OCI-LY7 (cell line): ENCODE results near the gene DISC1.

Experiments used
- EZH2phosphoT487 ChIP-seq: fragments of 200-600 bp; sonication (generic); IDR thresholded peaks from 2 replicates; pipeline ENCODE4 v1.6.1; 2018; ENCODE audit warnings: low read depth, borderline replicate concordance, mild to moderate bottlenecking, mixed run types, antibody characterized with exemption, low read length, moderate library complexity, mixed read lengths
- TF ChIP-seq, protein P1 (sequence below): fragments of 200-600 bp; sonication (generic); conservative IDR thresholded peaks from 2 replicates; pipeline ENCODE4 v1.5.1; 2014; ENCODE audit warnings: mild to moderate bottlenecking, antibody characterized with exemption, low read length, moderate library complexity, mixed read lengths

DNA sequence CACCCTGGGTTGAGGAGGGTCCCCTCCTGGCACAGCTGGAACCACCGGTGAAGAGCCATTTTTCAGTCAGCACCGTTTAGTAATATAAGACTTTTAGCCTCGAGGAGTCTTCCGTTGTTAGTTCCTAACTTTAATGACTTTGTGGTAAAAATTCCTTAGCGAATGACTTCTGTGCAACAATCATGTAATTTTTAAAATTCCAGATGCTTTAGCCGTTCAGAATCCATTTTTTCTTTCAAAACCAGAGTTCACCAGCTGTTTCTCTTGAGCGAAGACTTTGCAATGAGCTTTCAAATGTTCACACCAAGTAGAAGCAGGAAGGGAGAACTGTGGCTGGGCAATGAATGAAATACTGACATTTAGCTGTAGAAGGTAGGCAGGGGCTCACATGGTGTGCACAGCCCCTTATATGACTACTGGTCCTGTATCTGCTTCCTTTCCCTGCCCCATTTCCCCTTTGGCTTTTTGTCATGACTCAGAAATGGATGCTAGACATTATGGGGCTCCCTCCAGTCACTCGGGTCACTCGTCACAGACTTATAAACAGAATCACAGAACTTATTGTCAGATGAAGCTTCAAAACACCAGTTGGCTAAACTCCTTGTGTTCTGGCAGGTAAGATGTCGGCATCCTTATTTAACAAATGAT is 4.1 kb downstream of the DISC1 start:
- TF ChIP-seq, protein P1, sequence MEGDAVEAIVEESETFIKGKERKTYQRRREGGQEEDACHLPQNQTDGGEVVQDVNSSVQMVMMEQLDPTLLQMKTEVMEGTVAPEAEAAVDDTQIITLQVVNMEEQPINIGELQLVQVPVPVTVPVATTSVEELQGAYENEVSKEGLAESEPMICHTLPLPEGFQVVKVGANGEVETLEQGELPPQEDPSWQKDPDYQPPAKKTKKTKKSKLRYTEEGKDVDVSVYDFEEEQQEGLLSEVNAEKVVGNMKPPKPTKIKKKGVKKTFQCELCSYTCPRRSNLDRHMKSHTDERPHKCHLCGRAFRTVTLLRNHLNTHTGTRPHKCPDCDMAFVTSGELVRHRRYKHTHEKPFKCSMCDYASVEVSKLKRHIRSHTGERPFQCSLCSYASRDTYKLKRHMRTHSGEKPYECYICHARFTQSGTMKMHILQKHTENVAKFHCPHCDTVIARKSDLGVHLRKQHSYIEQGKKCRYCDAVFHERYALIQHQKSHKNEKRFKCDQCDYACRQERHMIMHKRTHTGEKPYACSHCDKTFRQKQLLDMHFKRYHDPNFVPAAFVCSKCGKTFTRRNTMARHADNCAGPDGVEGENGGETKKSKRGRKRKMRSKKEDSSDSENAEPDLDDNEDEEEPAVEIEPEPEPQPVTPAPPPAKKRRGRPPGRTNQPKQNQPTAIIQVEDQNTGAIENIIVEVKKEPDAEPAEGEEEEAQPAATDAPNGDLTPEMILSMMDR, result no peak
- TF ChIP-seq EZH2phosphoT487, result no peak
